ENCODE results near the gene GNA12.

Gene GNA12

DNA sequence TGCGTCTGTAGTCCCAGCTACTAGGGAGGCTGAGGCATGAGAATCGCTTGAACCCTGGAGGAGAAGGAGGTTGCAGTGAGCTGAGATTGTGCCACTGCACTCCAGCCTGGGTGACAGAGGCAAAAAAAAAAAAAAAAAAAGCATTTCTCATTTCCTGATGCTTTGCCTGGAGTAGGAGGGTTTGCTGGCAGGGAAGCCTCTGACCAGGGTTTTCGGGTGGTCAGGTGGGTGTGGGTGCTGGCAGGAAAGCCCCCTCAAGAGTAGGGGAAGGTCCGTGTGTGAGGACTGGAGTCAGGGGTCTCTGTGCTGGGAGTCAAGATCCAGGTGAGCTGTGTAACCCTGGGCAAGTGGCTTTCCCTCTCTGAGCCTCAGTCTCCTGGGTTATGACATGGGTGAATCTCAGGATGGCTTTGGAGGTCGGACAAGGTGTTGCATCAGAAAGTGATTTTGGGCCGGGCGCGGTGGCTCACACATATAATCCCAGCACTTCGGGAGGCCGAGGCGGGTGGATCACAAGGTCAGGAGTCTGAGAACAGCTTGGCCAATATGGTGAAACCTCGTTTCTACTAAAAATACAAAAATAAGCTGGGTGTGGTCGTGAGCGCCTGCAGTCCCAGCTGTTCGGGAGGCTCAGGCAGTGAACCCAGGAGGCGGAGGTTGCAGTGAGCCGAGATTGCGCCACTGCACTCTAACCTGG lies 152.9 kb downstream of the GNA12 start:
- Histone ChIP-seq H3K79me2 (ENCODE audit: low read length) (no peaks in the 10 kb centered on the region), H3K4me2 (ENCODE audit: low read depth, low read length) (no peak overlapping the region), H3F3A (ENCODE audit: insufficient read depth, low read length) (no peaks in the 10 kb centered on the region; the same call in 1 of the 2 replicates), H3K4me1 (ENCODE audit: low read length) (peaks cover 17% of the 10 kb centered on the region), H3K27ac (ENCODE audit: low read length) (no peak overlapping the region), H3K9ac (ENCODE audit: low read length) (no peak overlapping the region), H3K27me3 (replicated peaks; ENCODE audit: insufficient read depth, low read length) (peaks cover 42% of the 10 kb centered on the region), H3K36me3 (replicated peaks; ENCODE audit: insufficient read depth, low read length) (no peaks in the 10 kb centered on the region), H3K4me3 (ENCODE audit: low read length) (no peak overlapping the region), H3K9me2 (replicated peaks; ENCODE audit: insufficient read depth, low read length) (no peaks in the 10 kb centered on the region), H4K20me1 (ENCODE audit: insufficient read depth, low read length) (no peaks in the 10 kb centered on the region), H3K9me3 (replicated peaks; ENCODE audit: insufficient read depth, low read length) (no peaks in the 10 kb centered on the region), H2AFZ (ENCODE audit: low read length) (no peak overlapping the region)
- DNase-seq: no peak
- no peak for TF ChIP-seq CTCF (IDR thresholded peaks at IDR 0.05; ENCODE audit: low read length)
- no peak for TF ChIP-seq EZH2phosphoT487 (IDR thresholded peaks at IDR 0.05; ENCODE audit: low read length)
- no peak for TF ChIP-seq EZH2 (optimal IDR thresholded peaks at IDR 0.05; ENCODE audit: low read depth, low read length)

- Histone ChIP-seq H3K27me3 (replicated peaks; ENCODE audit: insufficient read depth, low read length) (peaks cover 50% of the 10 kb centered on the region), H3F3A (ENCODE audit: insufficient read depth, low read length) (no peaks in the 10 kb centered on the region; the same call in 1 of the 2 replicates), H3K4me3 (ENCODE audit: low read length) (no peak overlapping the region), H3K27ac (ENCODE audit: low read length) (no peak overlapping the region), H3K36me3 (replicated peaks; ENCODE audit: insufficient read depth, low read length) (no peaks in the 10 kb centered on the region), H3K9me3 (replicated peaks; ENCODE audit: insufficient read depth, low read length) (no peaks in the 10 kb centered on the region), H3K4me2 (ENCODE audit: low read depth, low read length) (peak overlapping the region; percentile 69; the same call in 1 of the 2 replicates), H2AFZ (ENCODE audit: low read length) (no peak overlapping the region), H4K20me1 (ENCODE audit: insufficient read depth, low read length) (no peaks in the 10 kb centered on the region), H3K79me2 (ENCODE audit: low read length) (no peaks in the 10 kb centered on the region), H3K4me1 (ENCODE audit: low read length) (peaks cover 17% of the 10 kb centered on the region), H3K9me2 (replicated peaks; ENCODE audit: insufficient read depth, low read length) (no peaks in the 10 kb centered on the region), H3K9ac (ENCODE audit: low read length) (no peak overlapping the region)
- TF ChIP-seq EZH2phosphoT487 (IDR thresholded peaks at IDR 0.05; ENCODE audit: low read length) (no peak), EZH2 (optimal IDR thresholded peaks at IDR 0.05; ENCODE audit: low read depth, low read length) (no peak)
- DNase-seq: peak; percentile 24
Observed at GRCh38 chr7:2689951-2690705, 154.0 kb downstream of the GNA12 start.

- Histone ChIP-seq H3K4me3 (ENCODE audit: low read length) (peak overlapping the region; percentile 16; the same call in 1 of the 2 replicates), H4K20me1 (ENCODE audit: insufficient read depth, low read length) (no peaks in the 10 kb centered on the region), H3K27ac (ENCODE audit: low read length) (no peak overlapping the region), H3K4me2 (ENCODE audit: low read depth, low read length) (peak overlapping the region; percentile 69), H3K4me1 (ENCODE audit: low read length) (peaks cover 17% of the 10 kb centered on the region), H3K9me2 (replicated peaks; ENCODE audit: insufficient read depth, low read length) (no peaks in the 10 kb centered on the region), H3K79me2 (ENCODE audit: low read length) (no peaks in the 10 kb centered on the region), H3K36me3 (replicated peaks; ENCODE audit: insufficient read depth, low read length) (no peaks in the 10 kb centered on the region), H2AFZ (ENCODE audit: low read length) (0 out of 2 replicates have a peak overlapping the region, but pooled peaks have one; percentile 23), H3K9ac (ENCODE audit: low read length) (no peak overlapping the region), H3F3A (ENCODE audit: insufficient read depth, low read length) (no peaks in the 10 kb centered on the region; the same call in 1 of the 2 replicates), H3K27me3 (replicated peaks; ENCODE audit: insufficient read depth, low read length) (peaks cover 55% of the 10 kb centered on the region), H3K9me3 (replicated peaks; ENCODE audit: insufficient read depth, low read length) (no peaks in the 10 kb centered on the region)
- no peak for DNase-seq
- TF ChIP-seq EZH2phosphoT487 (IDR thresholded peaks at IDR 0.05; ENCODE audit: low read length) (no peak), EZH2 (optimal IDR thresholded peaks at IDR 0.05; ENCODE audit: low read depth, low read length) (no peak), CTCF (IDR thresholded peaks at IDR 0.05; ENCODE audit: low read length) (no peak)
Observed at GRCh38 chr7:2689343-2689847, 154.7 kb downstream of the GNA12 start.

Measured in MM.1S (cell line).